Fibroblast of the aortic adventitia (primary cell): Measurements from ENCODE around the gene GUCA1C. TPM values are rescaled to one million over a fixed set of nuclear protein-coding genes. Genes with fewer than 3 reads are reported as not detected.

ENCODE experiments used
- DNase-seq: peaks from one replicate; pipeline ENCODE4 v3.0.0-alpha.2; 2010; ENCODE audit warnings: low read depth
- H3K4me3 ChIP-seq: 2 replicates; pipeline ENCODE4 v1.5.1; 2011; ENCODE audit warnings: low read depth, mild to moderate bottlenecking, control low read depth, low read length, moderate library complexity
- CTCF ChIP-seq: IDR thresholded peaks from 2 replicates; pipeline ENCODE4 v1.5.1; 2011; ENCODE audit warnings: mild to moderate bottlenecking, low read length, control low read depth, inconsistent platforms; ENCODE audit not compliant: insufficient read depth
- total RNA-seq: library from RNA; depleted of rRNA; stranded (reverse); fragments of >200 nt; gene quantifications from 2 replicates; pipeline ENCODE4 v1.2.3, GENCODE V29; 2012; ENCODE audit warnings: low replicate concordance

Gene GUCA1C
- not detected in 2 replicates for total RNA-seq

- no peak for TF ChIP-seq CTCF
- DNase-seq: no peak
- H3K4me3 ChIP-seq: no peak within 1 kb of the TSS
These were observed at the start of gene GUCA1C for GRCh38 chr3:108953700-108954099. TSS of gene GUCA1C (minus strand) at chr3:108953879. CDS start at chr3:108953762, 117 bp downstream.

- H3K4me3 ChIP-seq: no peak overlapping the region
- no peak for DNase-seq
- no peak for TF ChIP-seq CTCF
These were observed 44.8 kb upstream of the GUCA1C start for GRCh38 chr3:108998436-108998835.

GRCh38 chr3:108985844-108986243 lies 32.2 kb upstream of the GUCA1C start:
- no peak for DNase-seq
- TF ChIP-seq CTCF: no peak
- H3K4me3 ChIP-seq: no peak overlapping the region

- DNase-seq: no peak
- H3K4me3 ChIP-seq: no peak overlapping the region
- no peak for TF ChIP-seq CTCF
These were observed 29.4 kb upstream of the GUCA1C start for GRCh38 chr3:108983051-108983450.

- TF ChIP-seq CTCF: no peak
These were observed 22.4 kb upstream of the GUCA1C start for GRCh38 chr3:108976058-108976457.

GRCh38 chr3:108973019-108973418 lies 19.3 kb upstream of the GUCA1C start:
- no peak overlapping the region for H3K4me3 ChIP-seq
- TF ChIP-seq CTCF: no peak
- DNase-seq: no peak

More at GRCh38 chr3:108976058-108976457, 22.4 kb upstream of the GUCA1C start:
- DNase-seq: no peak
- no peak overlapping the region for H3K4me3 ChIP-seq

GRCh38 chr3:108972482-108972881 lies 18.8 kb upstream of the GUCA1C start:
- DNase-seq: no peak
- TF ChIP-seq CTCF: no peak
- no peak overlapping the region for H3K4me3 ChIP-seq
